ENCODE data around the gene AANAT.

Gene AANAT

DNA sequence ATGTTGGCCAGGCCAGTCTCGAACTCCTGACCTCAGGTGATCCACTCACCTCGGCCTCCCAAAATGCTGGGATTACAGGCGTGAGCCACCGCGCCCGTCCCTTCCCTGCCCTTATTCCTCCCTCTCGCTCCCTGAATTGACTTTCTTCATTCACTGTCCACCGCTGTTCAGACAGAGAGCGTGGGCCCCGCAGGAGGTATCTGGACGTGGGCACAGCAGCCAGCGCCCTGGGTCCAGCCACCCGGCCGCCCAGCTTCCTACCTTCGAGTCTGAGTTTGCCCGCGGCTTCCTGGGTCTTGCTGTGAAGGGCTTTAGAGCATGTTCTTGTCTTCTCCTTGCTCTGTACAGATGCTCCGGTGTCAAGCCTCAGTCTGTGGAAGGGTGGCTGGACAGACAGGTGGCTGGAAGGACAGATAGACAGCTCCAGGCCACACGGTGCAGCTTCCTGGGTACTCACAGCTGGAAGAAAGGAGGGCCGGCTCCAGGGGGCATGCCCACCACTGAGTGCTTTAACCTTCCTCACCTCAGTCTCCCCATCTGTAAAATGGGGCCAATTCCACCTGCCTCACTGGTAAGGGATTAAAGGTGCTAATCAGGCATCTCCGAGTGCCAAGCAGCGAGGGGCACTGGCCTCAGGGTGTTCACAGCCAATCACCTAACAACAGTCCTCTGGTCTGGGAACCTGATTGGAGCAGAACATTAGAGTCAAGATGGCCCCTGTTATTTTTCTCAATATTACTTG lies 20.2 kb downstream of the AANAT start:
- H3K4me3 ChIP-seq (replicated peaks; ENCODE audit: low read depth, low read length), result no peak overlapping the region
- TF ChIP-seq, protein P1, sequence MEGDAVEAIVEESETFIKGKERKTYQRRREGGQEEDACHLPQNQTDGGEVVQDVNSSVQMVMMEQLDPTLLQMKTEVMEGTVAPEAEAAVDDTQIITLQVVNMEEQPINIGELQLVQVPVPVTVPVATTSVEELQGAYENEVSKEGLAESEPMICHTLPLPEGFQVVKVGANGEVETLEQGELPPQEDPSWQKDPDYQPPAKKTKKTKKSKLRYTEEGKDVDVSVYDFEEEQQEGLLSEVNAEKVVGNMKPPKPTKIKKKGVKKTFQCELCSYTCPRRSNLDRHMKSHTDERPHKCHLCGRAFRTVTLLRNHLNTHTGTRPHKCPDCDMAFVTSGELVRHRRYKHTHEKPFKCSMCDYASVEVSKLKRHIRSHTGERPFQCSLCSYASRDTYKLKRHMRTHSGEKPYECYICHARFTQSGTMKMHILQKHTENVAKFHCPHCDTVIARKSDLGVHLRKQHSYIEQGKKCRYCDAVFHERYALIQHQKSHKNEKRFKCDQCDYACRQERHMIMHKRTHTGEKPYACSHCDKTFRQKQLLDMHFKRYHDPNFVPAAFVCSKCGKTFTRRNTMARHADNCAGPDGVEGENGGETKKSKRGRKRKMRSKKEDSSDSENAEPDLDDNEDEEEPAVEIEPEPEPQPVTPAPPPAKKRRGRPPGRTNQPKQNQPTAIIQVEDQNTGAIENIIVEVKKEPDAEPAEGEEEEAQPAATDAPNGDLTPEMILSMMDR (IDR thresholded peaks at IDR 0.05; ENCODE audit: low read length, missing control alignments), result no peak
- DNase-seq (ENCODE audit: low read depth), result no peak

DNA sequence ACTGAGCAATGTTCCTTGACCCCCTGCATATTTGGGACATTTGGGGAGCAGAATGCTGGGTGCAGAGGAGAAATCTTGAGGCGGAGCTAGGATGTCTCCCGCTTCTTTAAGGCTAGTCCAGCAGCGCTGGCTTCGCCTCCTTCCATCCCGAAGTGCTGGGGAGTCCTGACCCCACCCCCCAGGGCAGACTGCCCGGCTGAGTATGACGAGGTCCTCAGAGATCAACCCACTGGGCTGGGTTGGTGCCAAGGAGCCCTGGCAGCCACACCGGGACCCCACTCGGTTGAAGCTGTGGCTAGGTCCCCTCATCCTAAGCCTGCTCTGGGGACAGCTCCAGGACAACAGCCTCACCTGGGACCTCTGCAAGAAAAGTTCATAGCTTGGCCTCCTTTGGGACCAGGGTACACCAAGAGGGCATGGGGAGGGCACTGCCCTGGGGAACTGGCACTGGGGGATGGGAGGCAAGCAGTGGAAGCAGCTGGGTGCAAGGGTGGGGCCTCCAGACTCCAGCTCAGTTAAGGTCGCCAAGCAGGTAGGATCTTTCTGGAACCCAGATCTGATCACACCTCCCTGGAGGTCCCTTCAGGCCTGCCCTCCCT lies 22.8 kb downstream of the AANAT start:
- no peak for DNase-seq (ENCODE audit: low read depth)
- TF ChIP-seq, protein P1 (IDR thresholded peaks at IDR 0.05; ENCODE audit: low read length, missing control alignments), result no peak
- no peak overlapping the region for H3K4me3 ChIP-seq (replicated peaks; ENCODE audit: low read depth, low read length)

DNA sequence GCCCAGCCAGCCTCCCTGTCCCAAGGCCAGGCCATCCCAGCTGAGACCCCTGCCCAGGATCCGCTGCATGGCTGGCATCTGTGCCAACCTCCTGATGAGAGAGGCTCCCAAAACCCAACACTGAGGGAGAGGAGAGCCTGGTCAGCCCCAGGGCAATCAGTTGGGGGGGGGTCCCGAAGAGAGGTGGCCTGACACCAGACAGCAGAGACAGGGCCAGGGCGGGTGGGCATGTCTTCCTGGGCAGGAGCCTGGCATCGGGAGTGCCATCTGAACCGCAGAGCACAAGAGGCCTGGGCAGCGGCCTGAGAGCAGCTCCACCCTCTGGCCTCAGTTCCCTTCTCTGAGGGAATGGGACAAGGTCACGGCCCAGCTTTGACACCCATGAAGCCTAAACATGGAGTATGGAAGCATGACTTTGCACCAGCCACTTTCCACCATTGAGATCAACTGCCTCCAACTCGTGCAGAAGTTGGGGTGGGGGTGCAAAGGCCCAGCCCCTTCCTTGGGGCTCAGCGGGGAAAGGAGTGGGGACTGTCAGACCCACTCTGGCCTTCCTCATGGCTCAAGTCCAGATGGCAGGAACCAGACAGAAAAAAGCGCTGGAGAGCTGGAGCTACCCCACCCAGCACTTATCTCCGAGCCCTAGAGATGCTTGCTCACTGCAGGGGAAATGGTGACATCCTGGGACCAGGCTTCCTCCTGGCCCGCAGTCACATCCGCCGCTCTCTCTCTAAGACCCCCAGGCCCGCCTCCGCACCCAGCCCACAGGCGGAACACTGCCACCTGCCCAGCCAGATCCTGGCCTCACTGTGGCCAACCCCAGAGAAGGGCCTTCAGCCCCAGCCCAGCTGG lies 24.1 kb downstream of the AANAT start:
- no peak overlapping the region for H3K4me3 ChIP-seq (replicated peaks; ENCODE audit: low read depth, low read length)
- no peak for DNase-seq (ENCODE audit: low read depth)
- TF ChIP-seq, protein P1 (IDR thresholded peaks at IDR 0.05; ENCODE audit: low read length, missing control alignments), result no peak

DNA sequence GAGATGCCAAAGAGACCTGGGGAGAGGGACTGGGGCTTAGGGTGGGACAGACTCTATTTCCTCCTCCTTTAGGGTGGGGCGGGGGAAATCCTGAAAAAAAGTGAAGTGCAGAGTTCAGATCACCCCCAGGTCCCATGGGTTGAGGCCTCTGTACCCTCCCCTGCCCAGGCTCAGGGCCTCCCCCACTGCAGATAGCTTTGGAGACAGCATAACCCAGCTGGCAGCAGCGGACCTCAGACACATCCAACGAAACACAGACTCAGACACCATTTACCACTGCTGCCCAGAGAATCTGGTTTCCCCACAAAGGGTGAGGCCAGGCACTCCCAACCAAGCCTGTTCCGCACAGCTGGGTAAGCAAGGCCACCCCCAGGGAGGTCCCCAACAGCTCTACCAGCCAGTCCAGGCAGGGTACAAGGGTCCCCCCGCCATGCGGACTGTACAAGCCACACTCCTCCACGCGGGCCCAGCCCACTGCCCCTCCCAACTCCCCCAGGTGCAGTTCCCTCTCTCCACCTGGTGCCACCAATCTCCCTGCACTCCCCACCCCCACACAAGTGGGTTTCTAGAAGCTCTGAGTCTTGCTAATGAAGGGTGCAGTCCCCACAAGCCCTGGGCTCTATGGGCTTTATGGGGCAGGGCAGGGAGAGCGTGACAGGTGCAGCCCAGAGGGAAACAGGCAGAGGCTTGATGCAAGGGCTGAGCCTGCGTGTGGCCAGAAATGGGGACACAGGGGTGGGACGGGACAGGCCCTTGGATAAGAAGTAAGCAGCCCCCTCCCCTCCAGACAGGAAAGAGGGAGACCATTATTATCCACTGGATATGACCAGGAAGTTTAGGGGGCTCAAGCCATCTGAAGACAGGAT lies 25.0 kb downstream of the AANAT start:
- peak overlapping the region; percentile 18 for H3K4me3 ChIP-seq (replicated peaks; ENCODE audit: low read depth, low read length)
- TF ChIP-seq, protein P1 (IDR thresholded peaks at IDR 0.05; ENCODE audit: low read length, missing control alignments), result no peak
- DNase-seq (ENCODE audit: low read depth), result no peak

DNA sequence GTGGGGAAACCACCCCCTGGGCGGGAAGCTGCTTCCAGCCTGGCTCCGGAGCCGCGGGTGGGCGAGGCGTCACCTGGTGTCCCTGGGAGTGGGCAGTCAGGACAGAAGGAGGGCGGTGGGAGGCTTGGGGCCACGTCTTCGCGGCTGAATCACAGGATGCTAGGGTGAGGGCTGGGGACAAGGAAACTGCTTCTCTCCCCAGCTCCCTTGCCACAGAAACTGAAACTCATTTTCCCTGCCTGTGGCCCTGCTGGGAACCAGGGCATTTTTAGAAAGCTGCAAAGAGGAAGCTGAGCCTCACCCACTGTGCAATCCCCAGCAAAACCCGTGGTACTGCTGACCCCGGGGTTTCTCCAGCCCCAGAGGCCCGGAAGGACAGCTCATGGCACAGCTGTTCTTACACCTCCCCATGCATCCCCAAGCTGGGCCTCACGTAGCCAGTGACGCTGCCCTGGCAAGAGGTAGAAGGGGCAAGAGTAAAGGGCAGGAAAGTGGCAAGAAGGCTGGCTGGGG lies 25.6 kb downstream of the AANAT start:
- H3K4me3 ChIP-seq (replicated peaks; ENCODE audit: low read depth, low read length), result peak overlapping the region; percentile 18
- TF ChIP-seq, protein P1 (IDR thresholded peaks at IDR 0.05; ENCODE audit: low read length, missing control alignments), result no peak

DNA sequence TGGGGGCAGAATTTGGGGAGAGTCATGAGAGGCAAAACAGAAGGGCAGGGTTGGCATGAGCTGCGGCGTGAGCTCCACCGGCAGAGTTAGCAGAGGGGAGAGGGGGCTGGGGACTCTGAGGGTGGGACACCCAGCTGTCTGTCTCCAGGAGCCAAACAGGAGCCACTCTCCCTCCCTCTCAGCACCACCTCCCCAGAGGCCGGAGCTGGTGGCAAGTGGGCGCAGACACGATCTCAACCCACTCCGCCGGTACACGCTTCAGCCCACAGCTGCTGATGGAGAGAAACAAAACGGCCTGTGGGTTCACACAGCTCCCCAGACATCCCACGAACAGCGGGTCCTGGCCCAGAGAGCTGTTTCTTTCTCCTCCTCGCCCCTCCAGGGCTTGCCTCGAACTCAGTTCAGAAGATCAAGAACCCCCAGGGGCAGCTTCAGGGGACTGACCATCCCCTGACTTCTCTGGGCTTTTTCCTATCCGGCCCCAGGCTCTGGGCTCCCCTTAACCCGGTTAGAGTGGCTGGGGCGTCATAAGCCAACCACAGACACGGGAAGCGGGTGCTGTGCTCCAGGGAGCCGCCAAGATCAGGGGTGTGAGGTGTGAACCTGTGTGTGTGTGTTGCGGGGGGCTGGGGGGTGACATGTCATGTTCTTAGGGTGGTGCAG lies 26.2 kb downstream of the AANAT start:
- DNase-seq (ENCODE audit: low read depth), result no peak
- TF ChIP-seq, protein P1 (IDR thresholded peaks at IDR 0.05; ENCODE audit: low read length, missing control alignments), result no peak
- H3K4me3 ChIP-seq (replicated peaks; ENCODE audit: low read depth, low read length), result no peak overlapping the region

More for the DNA sequence above, 25.6 kb downstream of the AANAT start:
- peak; percentile 87 for DNase-seq (ENCODE audit: low read depth)

All from fibroblast of pulmonary artery (primary cell).